Ovary (tissue), 9 donors: ENCODE results near the gene USP36. TPM values are rescaled to one million over a fixed set of nuclear protein-coding genes. Genes with fewer than 3 reads are reported as not detected.

Experiments
- DNase-seq, 5 donors: peaks; one replicate each; pipeline ENCODE4 v3.0.0-alpha.2; 2019 to 2020
- H3K27ac ChIP-seq, 2 donors: fragments of 200-600 bp; one replicate each; pipeline versions ENCODE4 v1.5.1 to v1.8.0; 2019 to 2022
- H3K27me3 ChIP-seq: fragments of 200-600 bp; one replicate; pipeline ENCODE4 v1.8.0; 2022
- H3K36me3 ChIP-seq: fragments of 200-600 bp; sonication (generic); one replicate; pipeline ENCODE4 v1.5.1; 2019
- H3K4me1 ChIP-seq: one replicate; pipeline ENCODE4 v1.8.1; 2013; ENCODE audit warnings: mild to moderate bottlenecking, moderate library complexity; ENCODE audit not compliant: insufficient read depth
- H3K4me3 ChIP-seq: fragments of 200-600 bp; sonication (generic); one replicate; pipeline ENCODE4 v1.5.1; 2017
- H3K9me3 ChIP-seq, 2 donors: fragments of 200-600 bp in 1 of 2; sonication (generic) in 1 of 2; one replicate each; pipeline versions ENCODE4 v1.5.1 to v1.8.1; 2013 to 2019; ENCODE audit warnings: mild to moderate bottlenecking in 1 of 2, moderate library complexity in 1 of 2
- EP300 ChIP-seq: sonication (generic); formaldehyde crosslinking; IDR thresholded peaks from one replicate; pipeline ENCODE4 v1.6.1; 2017; ENCODE audit warnings: antibody characterized with exemption
- POLR2A ChIP-seq: fragments of 450-650 bp; IDR thresholded peaks from one replicate; pipeline ENCODE4 v1.6.1; 2017; ENCODE audit warnings: antibody characterized with exemption, mild to moderate bottlenecking, moderate library complexity
- WGBS, 3 donors: extraction: QIAGEN DNeasy Blood & Tissue Kit in 1 of 3; methylation state at CpG; one replicate each; pipeline versions ENCODE4 v1.1.5 to v1.1.7; 2013 to 2017; 5-methylcytosine and 5-hydroxymethylcytosine counted together
- intact Hi-C, 4 donors: fragments of 100-400 bp; cut with DNase I; formaldehyde crosslinking; loops; one replicate each; pipeline versions ENCODE4 v1.11.0 to v1.15.1; 2022 to 2023
- polyA plus RNA-seq, 2 donors: library from polyadenylated mRNA; stranded (reverse); fragments of 200-250 nt in 1 of 2; fragments of 350-450 nt in 1 of 2; fragmentation: Illumina TruSeq in 1 of 2; extraction: RNeasy Lipid Tissue Mini Kit (QIAGEN cat#74804) in 1 of 2; gene quantifications; one replicate each; pipeline ENCODE4 v1.2.3, GENCODE V29; 2013 to 2014
- total RNA-seq, 7 donors: library from RNA; depleted of rRNA in 2 of 7; stranded (reverse); fragments of >200 nt in 2 of 7; fragmentation: NEBNext Ultra II Directional in 3 of 7; extraction: Animal tissue kit (Norgen Biotek cat#: 25700) in 3 of 7; gene quantifications; one replicate each; pipeline versions ENCODE4 v1.1.0 to v1.2.4, GENCODE V29; 2016 to 2023
- TF ChIP-seq, protein P1 (sequence below), 3 donors: fragments of 450-650 bp in 2 of 3; fragments of 200-600 bp in 1 of 3; IDR thresholded peaks; one replicate each; pipeline versions ENCODE4 v1.5.1 to v1.8.0; 2016 to 2022; ENCODE audit warnings: antibody characterized with exemption in 3 of 3, mild to moderate bottlenecking in 1 of 3
- donor health status: DM: no; HTN: no; CAD: no; lungs with moderate emphysema.
- donor health status: DM: no; HTN: no; CAD: no.
- donor health status: Bipolar disorder and iron deficiency.
- donor health status: DM: yes; HTN: yes; CAD: no.
- donor health status: DM: no; HTN: no; CAD: no.
- donor health status: DM: yes; HTN: yes; CAD: no.

Gene USP36
- total and polyA plus RNA-seq, 9 donors, result 38.7 to 127 (median 67.4) TPM

DNA sequence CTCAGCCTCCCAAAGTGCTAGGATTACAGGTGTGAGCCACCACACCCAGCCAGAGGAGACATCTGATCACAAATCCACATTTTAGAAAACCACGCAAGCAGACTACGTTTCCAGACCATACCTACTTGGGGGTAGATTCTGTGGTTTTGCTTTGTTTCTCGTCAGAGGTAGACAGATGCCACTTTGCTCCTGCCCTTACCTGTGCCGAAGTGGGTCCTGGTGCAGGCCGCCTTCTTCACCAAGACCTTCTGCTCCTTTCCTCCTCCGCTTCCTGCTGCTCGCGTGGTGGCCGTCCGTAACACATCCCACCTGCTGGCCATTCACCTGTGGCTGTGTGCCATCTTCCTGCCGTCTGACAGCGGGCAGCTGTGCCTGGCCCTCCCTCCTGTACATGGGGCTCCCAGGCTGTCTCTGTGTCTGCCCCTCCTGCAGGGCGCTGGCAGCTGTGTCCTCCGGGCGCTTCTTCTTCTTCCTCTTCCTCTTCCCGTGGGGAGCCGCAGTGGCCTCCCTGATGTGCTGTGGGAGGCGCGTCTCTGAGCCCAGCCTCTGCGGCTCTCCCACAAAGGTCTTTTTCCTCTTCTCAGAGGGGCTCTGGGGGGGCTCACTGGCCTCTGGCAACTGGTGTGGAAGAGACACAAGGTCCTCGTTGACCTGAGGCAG lies 37.3 kb downstream of the USP36 start:
- Histone ChIP-seq H3K36me3 (no peaks in the 10 kb centered on the region), H3K9me3 (no peaks in the 10 kb centered on the region), H3K4me3 (no peak overlapping the region), H3K27me3 (no peaks in the 10 kb centered on the region), H3K4me1 (peaks cover 2% of the 10 kb centered on the region), H3K27ac (no peak overlapping the region)
- WGBS, 3 donors, result 74 to 89% (median 79%) methylated on average over 21 of the region's 21 CpGs
- no peak for DNase-seq
- intact Hi-C loops, result no loop called here
- TF ChIP-seq, protein P1, sequence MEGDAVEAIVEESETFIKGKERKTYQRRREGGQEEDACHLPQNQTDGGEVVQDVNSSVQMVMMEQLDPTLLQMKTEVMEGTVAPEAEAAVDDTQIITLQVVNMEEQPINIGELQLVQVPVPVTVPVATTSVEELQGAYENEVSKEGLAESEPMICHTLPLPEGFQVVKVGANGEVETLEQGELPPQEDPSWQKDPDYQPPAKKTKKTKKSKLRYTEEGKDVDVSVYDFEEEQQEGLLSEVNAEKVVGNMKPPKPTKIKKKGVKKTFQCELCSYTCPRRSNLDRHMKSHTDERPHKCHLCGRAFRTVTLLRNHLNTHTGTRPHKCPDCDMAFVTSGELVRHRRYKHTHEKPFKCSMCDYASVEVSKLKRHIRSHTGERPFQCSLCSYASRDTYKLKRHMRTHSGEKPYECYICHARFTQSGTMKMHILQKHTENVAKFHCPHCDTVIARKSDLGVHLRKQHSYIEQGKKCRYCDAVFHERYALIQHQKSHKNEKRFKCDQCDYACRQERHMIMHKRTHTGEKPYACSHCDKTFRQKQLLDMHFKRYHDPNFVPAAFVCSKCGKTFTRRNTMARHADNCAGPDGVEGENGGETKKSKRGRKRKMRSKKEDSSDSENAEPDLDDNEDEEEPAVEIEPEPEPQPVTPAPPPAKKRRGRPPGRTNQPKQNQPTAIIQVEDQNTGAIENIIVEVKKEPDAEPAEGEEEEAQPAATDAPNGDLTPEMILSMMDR (IDR thresholded peaks at IDR 0.05), result no peak
- TF ChIP-seq EP300, result no peak
- TF ChIP-seq POLR2A, result no peak

DNA sequence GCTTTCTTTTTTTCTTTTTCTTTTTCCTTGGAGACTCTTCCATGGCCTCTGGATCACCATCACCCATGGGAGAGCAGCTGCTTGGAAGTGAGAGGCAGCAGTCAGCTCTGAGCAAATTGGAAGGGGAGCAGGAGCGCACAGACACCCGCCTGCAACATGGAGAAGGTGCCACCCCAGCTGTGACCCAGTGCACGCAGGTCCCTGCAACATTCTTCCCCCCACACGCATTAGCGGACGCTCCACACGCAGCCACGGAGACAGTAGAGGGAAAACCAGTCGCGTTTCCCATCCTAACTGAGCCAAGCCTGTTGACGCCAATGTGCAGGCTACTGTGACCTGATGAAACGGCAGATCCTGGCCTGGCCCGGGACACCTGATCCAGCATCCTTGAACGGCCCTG lies 38.2 kb downstream of the USP36 start:
- no peaks in the 10 kb centered on the region for H3K36me3 ChIP-seq
- TF ChIP-seq POLR2A (no peak), EP300 (no peak)
- TF ChIP-seq, protein P1 (IDR thresholded peaks at IDR 0.05), result no peak
- no peaks in the 10 kb centered on the region for H3K27me3 ChIP-seq
- WGBS, 3 donors, result 90 to 96% (median 90%) methylated on average over 14 of the region's 14 CpGs
- no peak overlapping the region for H3K4me3 ChIP-seq
- H3K27ac ChIP-seq, result no peak overlapping the region
- peaks cover 2% of the 10 kb centered on the region for H3K4me1 ChIP-seq
- DNase-seq, result no peak
- intact Hi-C loops, result no loop called here
- no peaks in the 10 kb centered on the region for H3K9me3 ChIP-seq

DNA sequence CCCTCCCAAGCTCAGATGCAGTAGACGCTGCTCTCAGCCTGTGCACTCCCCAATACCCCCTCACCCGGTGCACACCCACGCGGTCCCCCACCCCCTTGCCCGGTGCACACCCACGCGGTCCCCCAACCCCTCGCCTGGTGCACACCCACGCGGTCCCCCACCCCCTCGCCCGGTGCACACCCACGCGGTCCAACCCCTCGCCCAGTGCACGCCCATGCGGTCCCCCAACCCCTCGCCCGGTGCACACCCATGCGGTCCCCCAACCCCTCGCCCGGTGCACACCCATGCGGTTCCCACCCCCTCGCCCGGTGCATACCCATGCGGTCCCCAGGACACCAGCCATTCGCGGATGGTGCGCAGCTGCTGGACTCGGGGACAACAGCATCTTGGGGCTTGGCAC lies 38.6 kb downstream of the USP36 start:
- H3K4me3 ChIP-seq, result no peak overlapping the region
- H3K4me1 ChIP-seq, result peaks cover 2% of the 10 kb centered on the region
- 85 to 88% (median 86%) methylated on average over 30 of the region's 30 CpGs for WGBS, 3 donors
- no peak overlapping the region for H3K27ac ChIP-seq
- intact Hi-C loops, result no loop called here
- TF ChIP-seq, protein P1 (IDR thresholded peaks at IDR 0.05), result no peak
- TF ChIP-seq POLR2A (no peak), EP300 (no peak)
- no peaks in the 10 kb centered on the region for H3K9me3 ChIP-seq
- H3K27me3 ChIP-seq, result no peaks in the 10 kb centered on the region
- no peaks in the 10 kb centered on the region for H3K36me3 ChIP-seq
- no peak for DNase-seq

DNA sequence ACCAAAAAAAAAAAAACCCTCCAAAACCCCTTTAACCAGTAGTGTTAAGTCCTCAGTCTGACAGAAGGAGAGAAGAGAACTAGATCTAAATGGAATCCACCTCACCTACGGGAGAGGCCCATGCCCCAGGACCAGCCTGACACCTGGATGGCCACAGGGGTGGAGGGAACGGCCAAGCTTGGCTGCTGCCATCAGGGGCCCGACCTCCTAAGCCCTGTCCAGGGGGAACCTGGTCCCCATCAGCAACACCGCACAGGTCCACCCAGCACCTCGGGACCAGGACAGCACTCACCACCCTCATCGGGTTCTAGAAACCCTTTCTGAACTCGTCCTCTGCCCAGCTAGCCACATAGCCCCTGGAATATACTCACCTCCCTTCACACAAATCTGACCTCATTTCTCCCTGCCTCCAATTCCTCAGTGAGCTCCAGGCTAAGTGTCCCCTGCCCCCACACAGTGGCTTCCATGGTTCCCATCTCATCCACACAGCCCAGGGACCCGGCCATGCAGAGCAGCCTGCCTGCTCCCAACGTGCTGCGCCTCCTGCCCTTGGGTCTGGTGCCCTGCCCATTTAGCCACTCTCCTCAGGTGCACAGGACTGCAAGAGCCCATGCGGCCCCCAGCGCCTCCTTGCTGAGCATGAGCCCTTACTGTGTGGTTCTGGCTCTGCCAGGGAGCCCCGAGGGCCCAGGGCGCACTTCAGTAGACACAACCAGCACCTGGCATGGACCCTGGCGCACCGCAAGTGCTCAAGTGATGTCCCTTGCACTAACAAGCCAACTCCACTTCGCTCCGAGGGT lies 40.3 kb downstream of the USP36 start:
- H3K36me3 ChIP-seq, result no peaks in the 10 kb centered on the region
- no peak overlapping the region for H3K4me3 ChIP-seq
- no peak for DNase-seq
- intact Hi-C loops, result no loop called here
- 88 to 94% (median 92%) methylated on average over 17 to 18 of the region's 18 CpGs for WGBS, 3 donors
- no peaks in the 10 kb centered on the region for H3K9me3 ChIP-seq
- TF ChIP-seq, protein P1 (IDR thresholded peaks at IDR 0.05), result no peak
- TF ChIP-seq EP300, result no peak
- TF ChIP-seq POLR2A, result no peak
- no peak overlapping the region for H3K27ac ChIP-seq
- H3K27me3 ChIP-seq, result no peaks in the 10 kb centered on the region
- H3K4me1 ChIP-seq, result peaks cover 8% of the 10 kb centered on the region
